Spleen (tissue), 11 donors: ENCODE measurements around the gene ZNF263. TPM values are rescaled to one million over a fixed set of nuclear protein-coding genes. Genes with fewer than 3 reads are reported as not detected.
A peak's percentile ranks its signal among the peaks of the same experiment; 100 is the strongest.

Experiments
- DNase-seq: peaks from one replicate; pipeline ENCODE4 v3.0.0-alpha.2; 2020
- H3K27ac ChIP-seq, 8 donors: fragments of 200-600 bp; sonication (generic) in 7 of 8; 1 replicate in 4 of 8; 2 replicates in 4 of 8; pipeline versions ENCODE4 v1.5.0 to v1.8.0; 2016 to 2021; ENCODE audit warnings: inconsistent platforms in 4 of 8, mild to moderate bottlenecking in 4 of 8, moderate library complexity in 1 of 8
- H3K27me3 ChIP-seq, 7 donors: fragments of 200-600 bp; sonication (generic) in 6 of 7; replicated peaks in 1 of 7; 1 replicate in 4 of 7; 2 replicates in 3 of 7; pipeline versions ENCODE4 v1.5.0 to v1.8.0; 2016 to 2021; ENCODE audit warnings: inconsistent platforms in 3 of 7, mild to moderate bottlenecking in 1 of 7
- H3K36me3 ChIP-seq, 6 donors: fragments of 200-600 bp; sonication (generic) in 5 of 6; 1 replicate in 4 of 6; 2 replicates in 2 of 6; pipeline versions ENCODE4 v1.5.0 to v1.8.0; 2016 to 2021; ENCODE audit warnings: inconsistent platforms in 2 of 6
- H3K4me1 ChIP-seq, 6 donors: fragments of 200-600 bp; sonication (generic) in 5 of 6; 1 replicate in 3 of 6; 2 replicates in 3 of 6; pipeline versions ENCODE4 v1.5.0 to v1.8.0; 2016 to 2021; ENCODE audit warnings: inconsistent platforms in 3 of 6
- H3K4me3 ChIP-seq, 8 donors: fragments of 200-600 bp; sonication (generic) in 7 of 8; 1 replicate in 4 of 8; 2 replicates in 4 of 8; pipeline versions ENCODE4 v1.5.0 to v1.8.0; 2016 to 2021; ENCODE audit warnings: inconsistent platforms in 4 of 8, mild to moderate bottlenecking in 4 of 8, moderate library complexity in 2 of 8
- H3K9me3 ChIP-seq, 8 donors: fragments of 200-600 bp; sonication (generic) in 7 of 8; 1 replicate in 4 of 8; 2 replicates in 4 of 8; pipeline versions ENCODE4 v1.5.0 to v1.8.0; 2016 to 2021; ENCODE audit warnings: inconsistent platforms in 4 of 8
- POLR2A ChIP-seq, 3 donors: fragments of 450-650 bp; IDR thresholded peaks; one replicate each; pipeline ENCODE4 v1.5.1; 2017; ENCODE audit warnings: antibody characterized with exemption in 3 of 3, mild to moderate bottlenecking in 1 of 3
- POLR2AphosphoS5 ChIP-seq, 3 donors: sonication (generic); formaldehyde crosslinking; IDR thresholded peaks; one replicate each; pipeline ENCODE4 v1.5.1; 2017; ENCODE audit warnings: antibody characterized with exemption in 3 of 3
- WGBS, 5 donors: extraction: QIAGEN DNeasy Blood & Tissue Kit in 3 of 5; methylation state at CpG; one replicate each; pipeline versions ENCODE4 v1.1.5 to v1.1.7; 2013 to 2018; 5-methylcytosine and 5-hydroxymethylcytosine counted together
- intact Hi-C: fragments of 100-400 bp; cut with DNase I; formaldehyde crosslinking; loops from one replicate; pipeline ENCODE4 v1.15.0; 2023; ENCODE audit warnings: low total_unique reads
- polyA plus RNA-seq, 3 donors: library from polyadenylated mRNA; stranded (reverse); fragments of 200-250 nt; gene quantifications; one replicate each; pipeline ENCODE4 v1.2.1, GENCODE V29; 2013
- total RNA-seq, 7 donors: library from RNA; depleted of rRNA in 3 of 7; stranded (reverse); fragments of >200 nt in 3 of 7; fragmentation: NEBNext Ultra II Directional in 4 of 7; extraction: Animal tissue kit (Norgen Biotek cat#: 25700) in 4 of 7; gene quantifications; one replicate each; pipeline versions ENCODE4 v1.1.0 to v1.2.1, GENCODE V29; 2016 to 2021
- TF ChIP-seq, protein P1 (sequence below), 11 experiments: fragments of 200-600 bp in 7 of 11; fragments of 450-650 bp in 4 of 11; sonication (generic) in 4 of 11; IDR thresholded peaks in 8 of 11; conservative IDR thresholded peaks in 3 of 11; 1 replicate in 7 of 11; 2 replicates in 4 of 11; pipeline versions ENCODE4 v1.4.0 to v1.8.0; 2016 to 2021; ENCODE audit warnings: antibody characterized with exemption in 11 of 11, inconsistent platforms in 4 of 11, mild to moderate bottlenecking in 1 of 11
- donor health status: healthy with polysubstance abuse.
- donor health status: DM: no; HTN: no; CAD: no; lungs with moderate emphysema.
- donor health status: DM: no; HTN: no; CAD: no.
- donor health status: Bipolar disorder and iron deficiency.
- donor health status: healthy.
- donor health status: DM: no; HTN: no; CAD: no.
- donor health status: DM: yes; HTN: yes; CAD: no.

ZNF263 gene
- total and polyA plus RNA-seq, 10 donors, result 16.0 to 51.9 (median 36.5) TPM

DNA sequence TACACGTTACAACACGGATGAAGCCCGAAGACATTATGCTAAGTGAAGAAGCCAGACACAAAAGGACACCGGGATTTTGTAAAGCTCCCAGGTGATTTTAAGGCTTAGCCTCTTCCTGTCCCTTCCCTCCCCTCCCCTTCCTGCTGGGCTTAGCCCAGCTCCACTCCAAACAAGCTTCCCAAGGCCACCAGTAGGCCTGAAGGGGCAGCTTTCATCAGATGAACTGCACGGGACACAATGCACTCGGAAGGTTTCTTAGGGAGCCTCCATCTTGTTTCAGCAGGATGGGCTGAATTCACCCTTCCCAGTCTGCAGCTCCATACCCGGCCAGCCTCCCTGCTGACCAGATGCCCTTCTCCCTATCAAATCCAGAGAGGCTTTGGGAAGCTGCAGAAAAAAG, 37.3 kb upstream of the ZNF263 start:
- H3K4me3 ChIP-seq, result no peak overlapping the region
- no peak overlapping the region for H3K27ac ChIP-seq
- H3K4me1 ChIP-seq, result peaks cover 0 to 12% (median 0%) of the 10 kb centered on the region in 6 donors
- no peak for DNase-seq
- no peaks in the 10 kb centered on the region for H3K9me3 ChIP-seq
- WGBS, 5 donors, result 71 to 84% (median 76%) methylated on average over 7 of the region's 7 CpGs
- intact Hi-C loops, result no loop called here
- peaks cover 0 to 21% (median 0%) of the 10 kb centered on the region in 7 donors for H3K27me3 ChIP-seq
- peaks cover 0 to 97% (median 0%) of the 10 kb centered on the region in 6 donors for H3K36me3 ChIP-seq
- TF ChIP-seq POLR2A (IDR thresholded peaks at IDR 0.05) (no peak), POLR2AphosphoS5 (IDR thresholded peaks at IDR 0.05) (no peak)
- TF ChIP-seq, protein P1, sequence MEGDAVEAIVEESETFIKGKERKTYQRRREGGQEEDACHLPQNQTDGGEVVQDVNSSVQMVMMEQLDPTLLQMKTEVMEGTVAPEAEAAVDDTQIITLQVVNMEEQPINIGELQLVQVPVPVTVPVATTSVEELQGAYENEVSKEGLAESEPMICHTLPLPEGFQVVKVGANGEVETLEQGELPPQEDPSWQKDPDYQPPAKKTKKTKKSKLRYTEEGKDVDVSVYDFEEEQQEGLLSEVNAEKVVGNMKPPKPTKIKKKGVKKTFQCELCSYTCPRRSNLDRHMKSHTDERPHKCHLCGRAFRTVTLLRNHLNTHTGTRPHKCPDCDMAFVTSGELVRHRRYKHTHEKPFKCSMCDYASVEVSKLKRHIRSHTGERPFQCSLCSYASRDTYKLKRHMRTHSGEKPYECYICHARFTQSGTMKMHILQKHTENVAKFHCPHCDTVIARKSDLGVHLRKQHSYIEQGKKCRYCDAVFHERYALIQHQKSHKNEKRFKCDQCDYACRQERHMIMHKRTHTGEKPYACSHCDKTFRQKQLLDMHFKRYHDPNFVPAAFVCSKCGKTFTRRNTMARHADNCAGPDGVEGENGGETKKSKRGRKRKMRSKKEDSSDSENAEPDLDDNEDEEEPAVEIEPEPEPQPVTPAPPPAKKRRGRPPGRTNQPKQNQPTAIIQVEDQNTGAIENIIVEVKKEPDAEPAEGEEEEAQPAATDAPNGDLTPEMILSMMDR (IDR thresholded peaks at IDR 0.05 in 8 of 11, conservative IDR thresholded peaks at IDR 0.05 in 3 of 11), result no peak

DNA sequence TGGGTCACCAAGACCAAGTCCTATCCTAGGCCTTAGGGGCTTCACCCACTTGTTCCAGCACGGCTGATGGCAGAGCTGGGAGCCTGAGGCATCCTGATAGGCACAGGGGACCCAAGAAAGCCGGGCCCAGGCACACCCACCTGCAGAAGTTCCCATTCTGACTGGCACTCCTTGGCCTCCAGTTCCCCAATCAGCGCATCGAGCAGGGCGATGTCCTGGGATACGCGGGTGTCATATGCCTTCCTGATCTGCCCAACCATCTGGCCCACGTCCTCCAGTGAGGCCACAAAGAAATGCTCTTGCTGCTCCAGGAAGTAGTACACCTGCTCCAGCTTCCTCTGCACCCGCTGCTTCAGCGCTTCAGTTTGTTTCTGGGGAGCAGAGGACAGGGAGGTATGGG, 36.4 kb upstream of the ZNF263 start:
- intact Hi-C loops, result no loop called here
- WGBS, 5 donors, result 59 to 71% (median 67%) methylated on average over 8 to 10 of the region's 10 CpGs
- Histone ChIP-seq H3K27me3 (peaks cover 0 to 21% (median 0%) of the 10 kb centered on the region in 7 donors), H3K4me3 (no peak overlapping the region), H3K9me3 (no peaks in the 10 kb centered on the region), H3K4me1 (peaks cover 0 to 20% (median 0%) of the 10 kb centered on the region in 6 donors), H3K27ac (no peak overlapping the region), H3K36me3 (peaks cover 0 to 97% (median 0%) of the 10 kb centered on the region in 6 donors)
- TF ChIP-seq, protein P1 (IDR thresholded peaks at IDR 0.05 in 8 of 11, conservative IDR thresholded peaks at IDR 0.05 in 3 of 11), result no peak
- TF ChIP-seq POLR2AphosphoS5 (IDR thresholded peaks at IDR 0.05), result peak in 1 of 3 donors; percentile 8
- no peak for DNase-seq

- Histone ChIP-seq H3K4me3 (no peak overlapping the region), H3K27me3 (peaks cover 0 to 15% (median 0%) of the 10 kb centered on the region in 7 donors), H3K36me3 (peaks cover 0 to 99% (median 0%) of the 10 kb centered on the region in 6 donors), H3K4me1 (peaks cover 0 to 21% (median 0%) of the 10 kb centered on the region in 6 donors), H3K27ac (no peak overlapping the region), H3K9me3 (no peaks in the 10 kb centered on the region)
- DNase-seq, result no peak
- TF ChIP-seq POLR2A (IDR thresholded peaks at IDR 0.05), result no peak
- TF ChIP-seq, protein P1 (IDR thresholded peaks at IDR 0.05 in 8 of 11, conservative IDR thresholded peaks at IDR 0.05 in 3 of 11), result no peak
- no peak for TF ChIP-seq POLR2AphosphoS5 (IDR thresholded peaks at IDR 0.05)
- 83 to 94% (median 86%) methylated on average over 5 of the region's 5 CpGs for WGBS, 5 donors
- intact Hi-C loops, result no loop called here
Observed at GRCh38 chr16:3248596-3248995, 34.7 kb upstream of the ZNF263 start.

- Histone ChIP-seq H3K9me3 (no peaks in the 10 kb centered on the region), H3K36me3 (peaks cover 0 to 99% (median 0%) of the 10 kb centered on the region in 6 donors), H3K4me3 (no peak overlapping the region), H3K27me3 (peaks cover 0 to 15% (median 0%) of the 10 kb centered on the region in 7 donors), H3K4me1 (peaks cover 0 to 24% (median 0%) of the 10 kb centered on the region in 6 donors), H3K27ac (no peak overlapping the region)
- DNase-seq, result peak; percentile 17
- 62 to 80% (median 67%) methylated on average over 1 of the region's 1 CpG for WGBS, 5 donors
- intact Hi-C loops, result no loop called here
- TF ChIP-seq POLR2A (IDR thresholded peaks at IDR 0.05) (no peak), POLR2AphosphoS5 (IDR thresholded peaks at IDR 0.05) (no peak)
- TF ChIP-seq, protein P1 (IDR thresholded peaks at IDR 0.05 in 8 of 11, conservative IDR thresholded peaks at IDR 0.05 in 3 of 11), result no peak
Observed at GRCh38 chr16:3249020-3249419, 34.3 kb upstream of the ZNF263 start.
